ENCODE measurements around the gene FNDC5.
"Not testable (repeated sequence)": the region's sequence is repeated elsewhere in the genome, so short reads cannot be mapped to it uniquely, and the experiment has no call there.

The FNDC5 gene

DNA sequence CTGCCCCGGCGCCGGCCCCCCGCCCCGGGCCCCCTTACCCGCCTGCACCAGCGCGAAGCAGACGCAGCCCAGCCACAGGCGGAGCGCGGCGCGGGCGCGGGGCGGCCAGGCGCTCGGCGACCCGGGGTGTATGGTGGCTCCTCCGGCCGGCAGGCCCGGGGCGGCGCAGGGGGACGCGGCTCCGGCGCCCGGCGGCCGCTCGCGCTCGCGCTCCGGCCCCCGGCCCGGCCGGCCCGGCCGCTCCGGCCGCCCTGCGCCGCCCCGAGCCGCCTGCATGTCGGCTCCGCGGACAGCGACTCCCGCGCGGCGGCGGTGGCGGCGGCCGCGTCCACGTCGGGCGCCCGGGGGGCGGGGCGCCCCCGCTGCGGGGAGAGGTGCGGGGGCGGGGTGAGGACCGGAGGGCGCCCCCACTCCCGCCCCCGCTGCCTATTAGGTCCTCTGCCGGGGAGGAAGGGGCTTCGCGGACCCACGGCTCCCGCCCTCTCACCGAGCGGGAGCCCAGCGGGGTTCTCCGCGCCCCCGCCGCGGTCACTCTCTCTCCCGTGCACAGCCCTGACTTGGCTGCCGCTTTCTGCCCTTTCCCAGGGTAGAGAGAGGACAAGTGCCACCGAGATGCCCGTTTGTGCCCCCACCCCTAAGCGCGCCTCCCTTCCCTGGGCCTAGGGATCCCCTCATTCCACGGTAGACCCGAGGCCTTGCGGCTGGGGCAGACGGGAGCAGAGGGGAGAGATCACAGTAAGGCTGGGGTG, at the start of gene FNDC5:
FNDC5 (minus strand) TSS at position 298 of the 749 bp plus-strand sequence.
- DNase-seq: no peak

DNA sequence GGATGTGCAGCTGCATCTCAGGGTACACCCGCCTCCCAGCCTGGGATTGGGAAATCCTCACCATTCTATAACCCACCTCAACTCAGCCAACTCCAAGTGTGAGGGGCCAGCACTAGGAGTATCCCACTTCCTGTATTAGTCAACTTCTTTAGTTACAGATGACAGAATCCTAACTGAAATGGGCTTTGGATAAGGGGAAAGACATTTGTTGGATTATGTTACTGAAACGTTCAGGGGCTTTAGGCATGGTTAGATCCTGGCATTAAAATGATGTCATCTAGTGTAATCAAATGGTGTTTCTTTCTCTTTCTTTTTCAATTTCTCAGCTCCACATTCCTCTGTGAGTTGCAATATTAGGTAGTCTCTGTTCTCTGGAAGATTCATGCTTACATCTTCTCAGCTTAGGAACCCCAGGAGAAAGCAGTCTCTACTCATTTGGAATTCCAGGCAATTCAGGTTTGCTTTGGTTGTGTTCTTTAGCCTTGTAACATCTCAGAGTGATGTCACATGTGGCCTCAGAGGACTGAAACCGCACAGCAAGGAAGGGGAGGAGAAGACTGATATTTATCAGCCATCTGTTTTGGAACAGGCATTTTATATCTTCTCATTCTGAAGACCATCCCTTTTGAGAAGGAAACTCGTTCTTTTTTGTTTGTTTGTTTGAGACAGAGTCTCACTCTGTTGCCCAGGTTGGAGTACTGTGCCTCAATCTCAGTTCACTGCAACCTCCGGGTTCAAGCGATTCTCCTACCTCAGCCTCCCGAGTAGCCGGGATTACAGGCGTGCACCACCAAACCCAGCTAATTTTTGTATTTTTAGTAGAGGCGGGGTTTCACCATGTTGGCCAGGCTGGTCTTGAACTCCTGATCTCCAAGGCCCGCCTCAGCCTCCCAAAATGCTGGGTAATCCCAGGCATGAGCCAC, 49.4 kb upstream of the FNDC5 start:
- no peak for DNase-seq

GRCh38 chr1:32918179-32918578, 47.5 kb upstream of the FNDC5 start:
- no peak for DNase-seq

GRCh38 chr1:32917521-32917920, 46.8 kb upstream of the FNDC5 start:
- peak; percentile 18 for DNase-seq

DNA sequence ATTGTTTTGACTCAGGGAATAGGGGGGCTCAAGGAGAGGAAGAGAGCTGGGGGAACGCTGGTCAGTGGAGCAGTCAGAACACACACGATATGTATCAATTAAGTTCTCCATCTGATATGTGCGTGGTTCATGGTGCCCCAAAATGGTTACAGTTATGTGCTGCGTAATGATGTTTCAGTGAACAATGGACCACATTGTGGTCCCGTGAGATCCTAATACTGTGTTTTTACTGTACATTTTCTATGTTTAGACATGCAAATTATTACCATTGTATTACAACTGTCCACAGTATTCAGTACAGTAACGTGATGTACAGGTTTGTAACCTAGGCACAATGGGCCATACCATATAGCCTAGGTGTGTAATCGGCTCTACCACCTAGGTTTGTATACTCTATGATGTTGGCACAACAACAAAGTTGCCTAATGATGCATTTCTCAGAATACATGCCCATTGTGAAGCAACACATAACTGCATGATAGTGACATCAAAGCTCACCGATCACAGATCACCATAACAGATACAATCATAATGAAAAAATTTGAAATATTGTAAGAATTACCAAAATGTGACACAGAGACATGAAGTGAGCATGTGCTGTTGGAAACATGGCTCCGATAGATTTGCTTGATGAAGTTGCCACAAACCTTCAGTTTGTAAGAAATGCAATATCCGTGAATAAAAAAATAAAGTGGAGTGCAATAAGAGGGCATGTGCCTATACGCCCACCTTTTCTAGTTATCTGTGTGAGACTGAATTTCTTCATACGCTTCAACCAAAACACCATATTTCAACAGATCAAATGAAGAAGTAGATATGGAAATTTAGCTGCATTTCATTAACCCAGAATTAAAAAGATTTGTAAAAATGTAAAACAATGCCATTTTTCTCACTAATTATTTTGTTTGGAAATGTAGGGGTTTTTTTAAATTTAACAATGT, 45.3 kb upstream of the FNDC5 start:
- no peak for DNase-seq

DNA sequence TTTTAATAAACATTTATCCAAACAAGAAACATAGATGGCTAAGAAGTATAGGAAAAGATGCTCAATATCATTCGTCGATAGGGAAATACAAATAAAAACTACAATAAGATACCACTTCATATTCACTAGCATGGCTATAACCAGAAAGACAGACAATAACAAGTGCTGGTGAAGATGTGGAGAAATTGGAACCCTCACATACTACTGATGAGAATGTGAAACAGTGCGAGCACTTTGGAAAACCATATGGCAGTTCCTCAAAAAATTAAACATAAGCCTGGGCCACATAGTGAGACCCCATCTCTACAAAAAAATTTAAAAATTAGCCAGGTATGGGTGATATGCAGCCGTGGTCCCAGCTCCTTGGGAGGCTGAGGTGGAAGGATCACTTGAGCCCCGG, 39.6 kb upstream of the FNDC5 start:
- DNase-seq: no peak

DNA sequence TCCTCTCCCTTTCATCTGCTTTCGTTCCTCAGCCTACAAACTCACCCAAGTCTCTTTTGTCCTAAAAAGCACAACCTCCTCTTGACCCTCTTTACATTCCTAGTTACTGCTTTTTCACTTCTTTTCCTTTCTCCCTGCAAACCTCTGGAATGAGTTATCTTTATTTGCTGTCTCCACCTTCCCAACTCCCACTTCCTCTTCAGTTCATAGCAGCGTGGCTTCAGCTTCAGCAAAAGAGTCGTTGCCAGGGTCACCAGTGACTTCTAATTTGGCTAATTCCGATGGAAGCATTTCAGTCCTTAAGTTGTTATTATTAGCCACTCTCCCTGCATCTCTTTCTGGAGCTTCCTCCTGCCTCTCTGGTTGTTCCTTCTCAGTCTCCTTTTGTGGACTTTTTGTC, 36.7 kb upstream of the FNDC5 start:
- no peak for DNase-seq

GRCh38 chr1:32906654-32907053, 35.9 kb upstream of the FNDC5 start:
- DNase-seq: no peak

DNA sequence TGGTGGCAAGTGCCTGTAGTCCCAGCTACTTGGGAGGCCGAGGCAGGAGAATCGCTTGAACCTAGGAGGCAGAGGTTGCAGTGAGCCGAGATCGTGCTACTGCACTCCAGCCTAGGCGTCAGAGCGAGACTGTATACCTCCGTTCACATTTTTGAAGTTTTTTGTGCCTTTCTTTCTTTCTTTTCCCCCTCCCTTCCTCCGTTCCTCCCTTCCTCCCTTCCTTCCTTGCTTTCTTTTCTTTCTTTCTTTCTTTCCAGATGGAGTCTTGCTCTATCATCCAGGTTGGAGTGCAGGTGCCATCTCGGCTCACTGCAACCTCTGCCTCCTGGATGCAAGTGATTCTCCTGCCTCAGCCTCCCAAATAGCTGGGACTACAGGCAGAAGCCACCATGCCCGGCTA, 34.9 kb upstream of the FNDC5 start:
- not testable (repeated sequence) for DNase-seq

- no peak for DNase-seq
Observed at GRCh38 chr1:32904797-32905196, 34.1 kb upstream of the FNDC5 start.

DNA sequence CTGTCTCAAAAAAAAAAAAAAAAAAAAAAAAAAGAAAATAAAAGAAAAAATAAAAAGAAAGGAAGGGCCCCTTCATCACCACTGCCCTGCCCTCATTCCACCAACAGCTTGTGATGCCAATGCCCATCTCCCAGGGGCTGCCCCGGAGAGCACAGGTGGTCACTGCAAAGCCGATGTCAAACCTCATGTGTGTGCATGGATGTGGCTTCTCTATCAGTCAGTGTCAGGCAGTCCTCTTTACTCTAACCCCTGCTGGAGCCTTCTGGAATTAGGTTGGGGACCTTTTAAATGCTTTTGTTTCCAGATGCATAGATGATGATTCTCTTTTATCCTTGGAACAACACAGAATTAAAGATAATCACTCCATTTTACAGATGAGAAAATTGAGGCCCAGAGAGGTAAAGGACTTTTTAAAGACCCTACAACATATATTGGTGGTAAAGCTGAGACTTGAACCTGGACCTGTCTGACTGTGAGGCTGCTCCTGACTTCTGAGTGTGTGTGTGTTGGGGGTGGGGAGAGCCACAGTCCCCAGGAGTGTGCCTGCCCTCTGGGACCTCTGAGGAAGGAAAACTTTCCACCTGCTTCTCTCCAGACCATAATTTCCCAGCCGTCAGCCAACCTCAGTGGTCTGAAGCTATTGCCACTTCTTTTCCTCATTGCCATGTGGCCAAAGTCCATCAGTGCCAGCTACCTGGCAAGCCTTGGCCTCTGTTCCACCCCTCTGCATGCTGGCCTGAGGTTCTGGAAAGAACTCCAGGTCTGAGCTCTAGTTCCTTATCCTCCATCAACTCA, 33.5 kb upstream of the FNDC5 start:
- DNase-seq: no peak

DNA sequence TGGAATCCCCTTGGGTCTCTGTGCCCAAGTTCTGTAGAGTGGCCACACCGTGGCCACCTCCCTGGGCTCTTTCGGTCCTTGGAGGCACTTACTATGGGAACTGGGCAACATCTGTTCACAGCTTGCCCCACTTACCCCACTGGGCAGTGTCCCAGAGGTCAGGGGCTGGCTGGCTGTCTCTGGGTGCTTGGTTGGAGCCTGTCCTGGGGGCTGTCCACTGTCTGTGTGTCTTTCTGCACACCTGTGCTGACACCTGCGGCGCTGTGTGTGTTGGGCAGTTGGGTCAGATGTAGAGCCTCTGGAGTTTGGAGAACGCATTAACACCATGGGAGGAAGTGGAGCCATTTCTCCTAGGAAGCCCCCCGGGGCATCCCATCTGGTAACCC, 31.8 kb upstream of the FNDC5 start:
- no peak for DNase-seq

DNA sequence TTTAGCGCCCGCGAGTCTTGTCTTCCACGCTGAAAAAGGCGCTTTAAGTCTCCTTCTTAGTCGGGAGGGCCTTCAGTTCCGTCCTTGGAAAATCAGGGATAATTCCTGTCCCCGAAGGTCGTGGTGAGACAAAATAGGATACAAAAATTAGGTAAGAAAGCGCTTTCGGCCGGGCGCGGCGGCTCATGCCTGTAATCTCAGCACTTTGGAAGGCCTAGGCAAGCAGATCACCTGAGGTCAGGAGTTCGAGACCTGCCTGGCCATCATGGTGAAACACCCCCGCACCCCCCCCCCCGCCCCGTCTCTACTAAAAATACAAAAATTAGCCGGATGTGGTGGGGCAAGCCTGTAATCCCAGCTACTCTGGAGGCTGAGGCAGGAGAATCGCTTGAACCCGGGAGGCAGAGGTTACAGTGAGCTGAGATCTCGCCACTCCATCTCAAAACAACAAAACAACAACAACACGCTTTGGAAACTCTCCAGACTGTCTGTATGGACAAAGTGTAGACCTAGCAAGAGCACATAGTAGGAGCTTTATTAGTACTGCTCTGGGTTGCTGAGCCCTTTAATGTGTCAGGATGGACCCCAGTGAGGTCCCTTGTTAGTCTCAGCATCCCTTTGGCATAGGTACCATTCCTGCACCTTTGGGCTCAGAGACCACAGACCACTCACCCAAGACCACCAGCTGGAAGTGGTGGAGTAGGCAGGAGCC, 31.3 kb upstream of the FNDC5 start:
- no peak for DNase-seq

GRCh38 chr1:32900956-32901822, 30.5 kb upstream of the FNDC5 start, which contains the start of gene TMEM54:
TMEM54 (minus strand) TSS chr1:32901389; CDS start chr1:32901238, 151 bp downstream.
- no peak for DNase-seq

DNA sequence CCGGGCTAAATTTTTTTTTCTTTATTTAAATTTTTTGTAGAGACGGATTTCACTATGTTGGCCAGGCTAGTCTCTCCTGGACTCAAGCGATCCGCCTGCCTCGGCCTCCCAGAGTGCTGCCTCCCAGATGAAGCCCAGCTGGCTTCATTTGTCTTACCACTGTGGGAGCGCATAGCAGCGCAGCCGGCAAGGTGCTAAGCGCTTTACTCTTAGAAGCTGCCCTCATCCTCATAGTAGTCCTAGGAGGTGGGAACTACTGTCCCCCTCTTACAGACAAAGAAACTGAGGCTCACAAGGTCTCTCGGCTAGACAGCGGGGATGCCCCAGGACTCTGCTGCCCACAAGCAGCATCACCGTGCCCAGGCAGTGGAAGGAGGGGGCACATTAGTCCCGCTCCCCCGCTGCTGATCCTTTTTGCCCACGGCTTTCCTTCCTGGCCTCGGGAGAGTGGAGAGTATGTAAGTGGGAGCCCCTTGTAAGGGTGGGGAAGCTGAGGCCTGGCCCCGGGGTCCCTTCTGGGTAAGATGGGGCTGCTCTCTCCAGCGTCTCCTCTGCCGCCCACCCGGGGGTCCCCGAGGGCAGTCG, 29.8 kb upstream of the FNDC5 start:
- DNase-seq: no peak

- DNase-seq: no peak
Observed at GRCh38 chr1:32899586-32900296, 29.0 kb upstream of the FNDC5 start.

- no peak for DNase-seq
Observed at GRCh38 chr1:32898958-32899357, 28.2 kb upstream of the FNDC5 start.

- no peak for DNase-seq
Observed at GRCh38 chr1:32898056-32898455, 27.3 kb upstream of the FNDC5 start.
